Gastroesophageal sphincter (tissue), 3 donors: ENCODE results near the gene MLN.

ENCODE experiments used
- CTCF ChIP-seq, 4 experiments: fragments of 200-600 bp in 2 of 4; fragments of 450-650 bp in 2 of 4; sonication (generic) in 1 of 4; IDR thresholded peaks; one replicate each; pipeline ENCODE4 v1.5.1; 2017 to 2019; ENCODE audit warnings: antibody characterized with exemption in 4 of 4, mild to moderate bottlenecking in 2 of 4, moderate library complexity in 2 of 4
- POLR2A ChIP-seq, 2 donors: fragments of 450-650 bp; IDR thresholded peaks; one replicate each; pipeline ENCODE4 v1.6.1; 2017; ENCODE audit warnings: antibody characterized with exemption in 2 of 2, mild to moderate bottlenecking in 2 of 2, moderate library complexity in 1 of 2

GRCh38 chr6:33822575-33823395 lies 19.0 kb upstream of the MLN start:
- TF ChIP-seq CTCF (IDR thresholded peaks at IDR 0.05) (no peak), POLR2A (IDR thresholded peaks at IDR 0.05) (no peak)
